Endothelial cell of umbilical vein (primary cell): ENCODE measurements around the gene SLC10A2. TPM values are rescaled to one million over a fixed set of nuclear protein-coding genes. Genes with fewer than 3 reads are reported as not detected.

Experiments
- BruUV-seq: library from RNA; stranded (reverse); fragments of 400-500 nt; replicated peaks from 2 replicates; lab custom pipeline; 2021; lab: Mats Ljungman, UMichigan
- CTCF ChIA-PET: fragments of 300-600, 350-600 bp; sonication (Branson Sonifier 250); formaldehyde crosslinking; loops from one replicate; lab custom pipeline; 2021; ENCODE audit warnings: antibody characterized with exemption, inconsistent platforms; lab: Charles Lee
- POLR2A ChIA-PET: fragments of 300-600, 350-600 bp; sonication (Branson Sonifier 250); formaldehyde crosslinking; loops from one replicate; lab custom pipeline; 2021; ENCODE audit warnings: antibody characterized with exemption, inconsistent platforms; lab: Charles Lee
- DNase-seq: peaks from one replicate; pipeline ENCODE4 v3.0.0-alpha.2; 2011; ENCODE audit warnings: low read depth, low spot score
- FAIRE-seq: peaks from 2 replicates; lab custom pipeline; 2011; peaks lifted over from hg19 to GRCh38; lab: Jason Lieb, UNC
- H2AFZ ChIP-seq: 2 replicates; pipeline ENCODE4 v1.6.0; 2012; ENCODE audit warnings: low read depth, low read length, control low read depth, inconsistent platforms
- H3K27ac ChIP-seq: 2 replicates; pipeline ENCODE4 v1.5.1; 2011; ENCODE audit warnings: low read depth, mild to moderate bottlenecking, control low read depth, low read length, moderate library complexity; ENCODE audit not compliant: insufficient read depth
- H3K27me3 ChIP-seq, 2 experiments: 2 replicates each; pipeline versions ENCODE4 v1.6.0 to v1.6.1; 2011; ENCODE audit warnings: low read length in 2 of 2, mixed read lengths in 1 of 2; ENCODE audit not compliant: control insufficient read depth in 2 of 2, insufficient read depth in 2 of 2
- H3K36me3 ChIP-seq, 2 experiments: 2 replicates in 1 of 2; 3 replicates in 1 of 2; pipeline ENCODE4 v1.5.1; 2011; ENCODE audit warnings: low read length in 2 of 2, mild to moderate bottlenecking in 1 of 2, moderate library complexity in 1 of 2; ENCODE audit not compliant: control insufficient read depth in 2 of 2, insufficient read depth in 2 of 2; ENCODE audit errors: extremely low read depth in 1 of 2
- H3K4me1 ChIP-seq: 3 replicates; pipeline ENCODE4 v1.5.1; 2011; ENCODE audit warnings: mild to moderate bottlenecking, low read length; ENCODE audit not compliant: control insufficient read depth, insufficient read depth; ENCODE audit errors: extremely low read depth
- H3K4me2 ChIP-seq: 2 replicates; pipeline ENCODE4 v1.6.1; 2011; ENCODE audit warnings: low read length, control low read depth, mixed read lengths; ENCODE audit not compliant: insufficient read depth
- H3K4me3 ChIP-seq, 3 experiments: fragments of 200-600 bp in 1 of 3; sonication (generic), shearing (Covaris generic) in 1 of 3; replicated peaks in 1 of 3; 2 replicates each; pipeline ENCODE4 v1.5.1; 2011 to 2016; ENCODE audit warnings: control low read depth in 3 of 3, low read length in 3 of 3, mild to moderate bottlenecking in 2 of 3, inconsistent platforms in 1 of 3, low read depth in 1 of 3, moderate library complexity in 1 of 3; ENCODE audit not compliant: insufficient read depth in 1 of 3
- H3K79me2 ChIP-seq: 2 replicates; pipeline ENCODE4 v1.6.0; 2012; ENCODE audit warnings: low read length, inconsistent platforms; ENCODE audit not compliant: control insufficient read depth, insufficient read depth
- H3K9ac ChIP-seq: replicated peaks from 2 replicates; pipeline ENCODE3; 2011; ENCODE audit warnings: low read length, control low read depth; ENCODE audit not compliant: insufficient read depth; ENCODE audit errors: extremely low read depth
- H3K9me1 ChIP-seq: replicated peaks from 3 replicates; pipeline ENCODE4 v1.6.0; 2011; ENCODE audit warnings: mild to moderate bottlenecking, low read length; ENCODE audit not compliant: control insufficient read depth, insufficient read depth; ENCODE audit errors: extremely low read depth
- H3K9me3 ChIP-seq: replicated peaks from 2 replicates; pipeline ENCODE4 v1.5.1; 2012; ENCODE audit warnings: low read length, inconsistent platforms; ENCODE audit not compliant: control insufficient read depth, insufficient read depth
- H4K20me1 ChIP-seq: replicated peaks from 2 replicates; pipeline ENCODE3; 2011; ENCODE audit warnings: mild to moderate bottlenecking, low read length; ENCODE audit not compliant: control insufficient read depth, insufficient read depth; ENCODE audit errors: extremely low read depth
- EZH2 ChIP-seq: IDR thresholded peaks from 2 replicates; pipeline ENCODE4 v1.6.1; 2012; ENCODE audit warnings: borderline replicate concordance, low read depth, mild to moderate bottlenecking, moderate library complexity, low read length, inconsistent platforms; ENCODE audit not compliant: severe bottlenecking
- FOS ChIP-seq: IDR thresholded peaks from 2 replicates; pipeline ENCODE4 v1.6.1; 2011; ENCODE audit warnings: mild to moderate bottlenecking, low read length, moderate library complexity, borderline replicate concordance; ENCODE audit not compliant: insufficient read depth
- GATA2 ChIP-seq: IDR thresholded peaks from 2 replicates; pipeline ENCODE4 v1.7.0; 2011; ENCODE audit warnings: low read depth, mild to moderate bottlenecking, moderate library complexity, mixed read lengths, low read length; ENCODE audit not compliant: insufficient read length, insufficient read depth
- JUN ChIP-seq: IDR thresholded peaks from 2 replicates; pipeline ENCODE4 v1.6.1; 2011; ENCODE audit warnings: borderline replicate concordance, low read depth; ENCODE audit not compliant: insufficient read length, insufficient read depth
- MYC ChIP-seq: IDR thresholded peaks from one replicate; pipeline ENCODE4 v1.6.1; 2011; ENCODE audit warnings: mild to moderate bottlenecking, low read depth, low read length
- POLR2A ChIP-seq: IDR thresholded peaks from 2 replicates; pipeline ENCODE4 v1.6.1; 2012; ENCODE audit warnings: low read depth, mild to moderate bottlenecking, control low read depth, low read length
- POLR2AphosphoS5 ChIP-seq: IDR thresholded peaks from 2 replicates; pipeline ENCODE4 v1.6.1; 2012; ENCODE audit warnings: low read depth, mild to moderate bottlenecking, control low read depth, low read length, moderate library complexity; ENCODE audit not compliant: insufficient read depth
- dilution Hi-C: fragments of 300-500 bp; cut with MboI; formaldehyde crosslinking; loops from one replicate; pipeline ENCODE4 v1.15.0; 2019; ENCODE audit warnings: low sequenced_read_pairs; ENCODE audit not compliant: extremely low pct_ligation_motif_present
- intact Hi-C: fragments of 100-400 bp; cut with micrococcal nuclease; formaldehyde crosslinking; loops from one replicate; pipeline ENCODE4 v1.10.0; 2022
- polyA plus RNA-seq, 4 experiments: library from polyadenylated mRNA; depleted of rRNA in 3 of 4; stranded (reverse) in 3 of 4; unstranded in 1 of 4; fragments of >200 nt; gene quantifications; 2 replicates each; pipeline versions ENCODE4 v1.2.1 to v1.2.3, GENCODE V29; 2011 to 2012; ENCODE audit warnings: missing spikeins in 1 of 4
- total RNA-seq: library from RNA; stranded (reverse); gene quantifications from 2 replicates; pipeline ENCODE4 v1.2.3, GENCODE V29; 2021
- TF ChIP-seq, protein P1 (sequence below), 2 donors: IDR thresholded peaks; 1 replicate in 1 of 2; 2 replicates in 1 of 2; pipeline ENCODE4 v1.5.1; 2011; ENCODE audit warnings: low read length in 2 of 2, mild to moderate bottlenecking in 2 of 2, moderate library complexity in 2 of 2, control low read depth in 1 of 2, inconsistent platforms in 1 of 2, low read depth in 1 of 2; ENCODE audit not compliant: insufficient read depth in 1 of 2; ENCODE audit errors: extremely low read depth in 1 of 2
- TF ChIP-seq, protein P2 (sequence below): IDR thresholded peaks from 2 replicates; pipeline ENCODE4 v1.6.1; 2011; ENCODE audit not compliant: insufficient read depth, insufficient read length

Gene SLC10A2
- total and polyA plus RNA-seq, 2 donors (not counting 3 experiments of a cell fraction or from before 2014, with no cell fraction given) = not detected

DNA sequence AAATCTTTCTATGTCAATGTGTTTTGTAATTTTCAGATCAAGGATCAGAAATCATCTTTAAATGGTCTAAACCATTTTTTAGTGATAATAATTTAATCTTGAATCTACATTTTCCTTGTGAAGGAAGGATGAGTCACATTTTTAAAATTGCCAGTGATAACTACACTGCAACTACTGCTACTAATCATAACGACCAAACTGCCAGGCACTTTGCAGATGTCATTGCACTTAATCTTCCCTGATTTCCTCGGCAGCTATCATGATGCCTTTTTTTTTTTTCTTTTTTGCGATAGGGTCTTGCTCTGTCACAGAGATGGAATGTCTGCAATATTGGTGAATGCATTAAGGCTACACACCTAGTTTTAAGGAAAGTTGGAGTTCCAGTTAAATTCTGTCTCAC is 41.4 kb upstream of the SLC10A2 start:
- intact Hi-C loops = no loop called here
- FAIRE-seq (no peak), DNase-seq (no peak)
- Histone ChIP-seq H2AFZ (no peak overlapping the region), H3K27me3 (no peaks in the 10 kb centered on the region), H3K4me2 (no peak overlapping the region), H3K79me2 (no peaks in the 10 kb centered on the region), H3K27ac (no peak overlapping the region), H3K9ac (no peak overlapping the region), H3K36me3 (no peaks in the 10 kb centered on the region), H3K4me3 (no peak overlapping the region), H3K9me1 (no peaks in the 10 kb centered on the region), H3K9me3 (peaks cover 10% of the 10 kb centered on the region), H3K4me1 (no peaks in the 10 kb centered on the region), H4K20me1 (no peaks in the 10 kb centered on the region)
- BruUV-seq = no TSS peak
- ChIA-PET CTCF (no interaction called here), POLR2A (no interaction called here)
- dilution Hi-C loops = no loop called here
- TF ChIP-seq POLR2A (no peak), POLR2AphosphoS5 (no peak), FOS (no peak), GATA2 (no peak), EZH2 (no peak), JUN (no peak), MYC (no peak)
- TF ChIP-seq, protein P1, sequence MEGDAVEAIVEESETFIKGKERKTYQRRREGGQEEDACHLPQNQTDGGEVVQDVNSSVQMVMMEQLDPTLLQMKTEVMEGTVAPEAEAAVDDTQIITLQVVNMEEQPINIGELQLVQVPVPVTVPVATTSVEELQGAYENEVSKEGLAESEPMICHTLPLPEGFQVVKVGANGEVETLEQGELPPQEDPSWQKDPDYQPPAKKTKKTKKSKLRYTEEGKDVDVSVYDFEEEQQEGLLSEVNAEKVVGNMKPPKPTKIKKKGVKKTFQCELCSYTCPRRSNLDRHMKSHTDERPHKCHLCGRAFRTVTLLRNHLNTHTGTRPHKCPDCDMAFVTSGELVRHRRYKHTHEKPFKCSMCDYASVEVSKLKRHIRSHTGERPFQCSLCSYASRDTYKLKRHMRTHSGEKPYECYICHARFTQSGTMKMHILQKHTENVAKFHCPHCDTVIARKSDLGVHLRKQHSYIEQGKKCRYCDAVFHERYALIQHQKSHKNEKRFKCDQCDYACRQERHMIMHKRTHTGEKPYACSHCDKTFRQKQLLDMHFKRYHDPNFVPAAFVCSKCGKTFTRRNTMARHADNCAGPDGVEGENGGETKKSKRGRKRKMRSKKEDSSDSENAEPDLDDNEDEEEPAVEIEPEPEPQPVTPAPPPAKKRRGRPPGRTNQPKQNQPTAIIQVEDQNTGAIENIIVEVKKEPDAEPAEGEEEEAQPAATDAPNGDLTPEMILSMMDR (IDR thresholded peaks at IDR 0.05; ENCODE audit: extremely low read depth in 1 of 2, insufficient read depth in 1 of 2, low read depth in 1 of 2, low read length in 2 of 2) = no peak
- TF ChIP-seq, protein P2, sequence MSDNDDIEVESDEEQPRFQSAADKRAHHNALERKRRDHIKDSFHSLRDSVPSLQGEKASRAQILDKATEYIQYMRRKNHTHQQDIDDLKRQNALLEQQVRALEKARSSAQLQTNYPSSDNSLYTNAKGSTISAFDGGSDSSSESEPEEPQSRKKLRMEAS = no peak
